CD4-positive, alpha-beta memory T cell (primary cell): ENCODE results near the gene INSYN1. TPM values are rescaled to one million over a fixed set of nuclear protein-coding genes. Genes with fewer than 3 reads are reported as not detected.

Source experiments
- CTCF ChIA-PET: fragments of 350-600 bp; sonication (Branson Sonifier 250); formaldehyde crosslinking; loops from one replicate; lab custom pipeline; 2021; ENCODE audit warnings: inconsistent platforms; ENCODE audit not compliant: partially characterized antibody; lab: Charles Lee
- POLR2A ChIA-PET: fragments of 350-600 bp; sonication (Branson Sonifier 250); formaldehyde crosslinking; loops from one replicate; lab custom pipeline; 2021; ENCODE audit not compliant: partially characterized antibody; lab: Charles Lee
- DNase-seq, 5 donors: peaks; one replicate each; pipeline versions ENCODE4 v3.0.0 to v3.0.0-alpha.2; 2020 to 2022; ENCODE audit warnings: mixed read lengths in 1 of 5
- H3K27ac ChIP-seq: one replicate; pipeline ENCODE4 v1.7.0; 2013; ENCODE audit warnings: low read depth, low read length
- H3K27me3 ChIP-seq: 2 replicates; pipeline ENCODE4 v1.7.0; 2013; ENCODE audit warnings: mild to moderate bottlenecking, low read length, moderate library complexity; ENCODE audit not compliant: insufficient read depth
- H3K36me3 ChIP-seq: 2 replicates; pipeline ENCODE4 v1.7.0; 2013; ENCODE audit warnings: mild to moderate bottlenecking, low read length, moderate library complexity; ENCODE audit not compliant: insufficient read depth
- H3K4me1 ChIP-seq: 2 replicates; pipeline ENCODE4 v1.7.0; 2013; ENCODE audit warnings: mild to moderate bottlenecking, low read length, moderate library complexity; ENCODE audit not compliant: insufficient read depth
- H3K4me3 ChIP-seq, 2 donors: one replicate each; pipeline ENCODE4 v1.7.0; 2013; ENCODE audit warnings: low read length in 2 of 2, mild to moderate bottlenecking in 1 of 2
- H3K9me3 ChIP-seq, 2 donors: one replicate each; pipeline ENCODE4 v1.7.0; 2013; ENCODE audit warnings: low read length in 2 of 2, control low read depth in 1 of 2; ENCODE audit not compliant: control insufficient read depth in 1 of 2
- H3K27ac Mint-ChIP-seq, 7 donors: one replicate each; pipeline ENCODE4 v1.8.0; 2020 to 2021; ENCODE audit warnings: mixed read lengths in 7 of 7, mild to moderate bottlenecking in 6 of 7, inconsistent platforms in 3 of 7, moderate library complexity in 3 of 7
- H3K27me3 Mint-ChIP-seq, 2 donors: one replicate each; pipeline ENCODE4 v1.8.0; 2020 to 2021; ENCODE audit warnings: mixed read lengths in 2 of 2
- H3K36me3 Mint-ChIP-seq, 2 donors: one replicate each; pipeline ENCODE4 v1.8.0; 2020 to 2021; ENCODE audit warnings: mixed read lengths in 2 of 2, inconsistent platforms in 1 of 2, mild to moderate bottlenecking in 1 of 2
- H3K4me1 Mint-ChIP-seq, 4 donors: one replicate each; pipeline ENCODE4 v1.8.0; 2020 to 2021; ENCODE audit warnings: mixed read lengths in 4 of 4, mild to moderate bottlenecking in 1 of 4
- H3K4me3 Mint-ChIP-seq, 8 donors: one replicate each; pipeline ENCODE4 v1.8.0; 2020 to 2021; ENCODE audit warnings: mixed read lengths in 8 of 8, mild to moderate bottlenecking in 7 of 8, moderate library complexity in 6 of 8, inconsistent platforms in 3 of 8
- H3K9me3 Mint-ChIP-seq, 8 donors: one replicate each; pipeline ENCODE4 v1.8.0; 2020 to 2021; ENCODE audit warnings: mixed read lengths in 8 of 8, mild to moderate bottlenecking in 5 of 8, inconsistent platforms in 3 of 8, moderate library complexity in 1 of 8
- intact Hi-C: fragments of 100-400 bp; cut with micrococcal nuclease; formaldehyde crosslinking; loops from one replicate; pipeline ENCODE4 v1.15.1; 2023
- polyA plus RNA-seq, 2 donors: library from polyadenylated mRNA; unstranded; fragments of 300-500 nt; fragmentation: Illumina TruSeq; gene quantifications; one replicate each; pipeline ENCODE4 v1.2.3, GENCODE V29; 2021
- total RNA-seq, 2 experiments: library from RNA; stranded (reverse); gene quantifications; one replicate each; pipeline ENCODE4 v1.2.3, GENCODE V29; 2021

The INSYN1 gene
- total and polyA plus RNA-seq, 4 experiments from 2014 or later: not detected

DNA sequence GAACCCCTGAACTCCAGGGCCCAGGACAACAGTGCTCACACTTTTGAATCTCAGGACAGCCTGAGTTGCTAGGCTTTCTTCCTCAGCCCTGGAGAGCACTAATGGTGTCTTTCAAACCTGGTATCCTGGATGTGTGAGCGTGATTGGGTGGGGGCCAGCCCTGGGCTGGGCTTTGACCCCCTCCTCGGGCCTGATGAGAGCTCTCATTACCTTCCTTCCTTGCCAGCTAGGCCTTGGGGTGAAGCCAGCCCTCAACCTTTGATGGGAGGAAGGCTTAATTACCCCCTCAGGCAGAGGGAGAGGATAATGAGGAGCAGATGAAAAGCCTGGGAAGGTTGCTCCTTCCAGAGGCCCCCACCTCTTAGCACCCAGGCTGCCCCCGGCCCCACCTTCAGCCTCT, 31.1 kb upstream of the INSYN1 start:
- Mint-ChIP-seq H3K4me3 (no peak overlapping the region), H3K9me3 (no peaks in the 10 kb centered on the region), H3K27ac (no peak overlapping the region), H3K4me1 (no peaks in the 10 kb centered on the region), H3K36me3 (no peaks in the 10 kb centered on the region), H3K27me3 (peaks cover 0 to 5% of the 10 kb centered on the region in 2 donors)
- intact Hi-C loops: no loop called here
- ChIA-PET POLR2A (no interaction called here), CTCF (no interaction called here)
- no peaks in the 10 kb centered on the region for H3K36me3 ChIP-seq
- no peaks in the 10 kb centered on the region for H3K27me3 ChIP-seq
- no peak overlapping the region for H3K27ac ChIP-seq
- no peaks in the 10 kb centered on the region for H3K4me1 ChIP-seq
- no peaks in the 10 kb centered on the region for H3K9me3 ChIP-seq
- no peak for DNase-seq
- H3K4me3 ChIP-seq: no peak overlapping the region

DNA sequence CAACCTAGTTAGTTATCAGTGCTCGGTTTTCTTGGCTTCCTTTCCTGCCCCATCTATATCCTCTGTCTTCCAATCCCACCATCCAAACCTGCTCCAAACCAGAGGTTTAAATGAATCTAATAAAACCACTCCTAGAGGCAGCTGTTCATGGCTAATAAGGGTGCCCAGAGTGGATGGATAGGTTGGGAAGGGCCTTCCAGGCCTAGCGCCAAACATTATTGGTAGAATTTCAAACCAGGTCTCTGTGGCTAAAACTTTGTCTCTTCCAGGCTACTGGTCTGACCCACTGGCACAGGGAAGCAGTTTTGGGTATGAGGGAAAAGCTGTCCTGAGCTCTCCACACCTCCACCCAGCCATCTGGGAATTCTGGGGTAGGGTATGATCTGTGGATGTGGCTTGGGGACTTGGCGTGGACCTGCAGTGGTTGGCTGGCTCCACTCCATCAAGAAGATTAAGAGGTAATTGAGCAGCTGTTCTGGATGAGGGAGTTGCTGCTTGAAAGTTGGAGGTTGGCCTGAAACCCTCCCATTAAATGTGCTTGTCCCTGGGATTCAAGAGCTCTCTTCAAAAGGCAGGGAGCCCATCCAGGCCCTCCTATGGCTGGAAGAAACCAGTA, 29.3 kb upstream of the INSYN1 start:
- no peaks in the 10 kb centered on the region for H3K27me3 ChIP-seq
- Mint-ChIP-seq H3K27ac (no peak overlapping the region), H3K9me3 (no peaks in the 10 kb centered on the region), H3K4me3 (no peak overlapping the region), H3K27me3 (peaks cover 0 to under 1% of the 10 kb centered on the region in 2 donors), H3K36me3 (no peaks in the 10 kb centered on the region), H3K4me1 (no peaks in the 10 kb centered on the region)
- H3K36me3 ChIP-seq: no peaks in the 10 kb centered on the region
- POLR2A ChIA-PET: no interaction called here
- H3K4me1 ChIP-seq: no peaks in the 10 kb centered on the region
- no peak overlapping the region for H3K4me3 ChIP-seq
- CTCF ChIA-PET: no interaction called here
- intact Hi-C loops: no loop called here
- H3K9me3 ChIP-seq: no peaks in the 10 kb centered on the region
- no peak overlapping the region for H3K27ac ChIP-seq
- no peak for DNase-seq

DNA sequence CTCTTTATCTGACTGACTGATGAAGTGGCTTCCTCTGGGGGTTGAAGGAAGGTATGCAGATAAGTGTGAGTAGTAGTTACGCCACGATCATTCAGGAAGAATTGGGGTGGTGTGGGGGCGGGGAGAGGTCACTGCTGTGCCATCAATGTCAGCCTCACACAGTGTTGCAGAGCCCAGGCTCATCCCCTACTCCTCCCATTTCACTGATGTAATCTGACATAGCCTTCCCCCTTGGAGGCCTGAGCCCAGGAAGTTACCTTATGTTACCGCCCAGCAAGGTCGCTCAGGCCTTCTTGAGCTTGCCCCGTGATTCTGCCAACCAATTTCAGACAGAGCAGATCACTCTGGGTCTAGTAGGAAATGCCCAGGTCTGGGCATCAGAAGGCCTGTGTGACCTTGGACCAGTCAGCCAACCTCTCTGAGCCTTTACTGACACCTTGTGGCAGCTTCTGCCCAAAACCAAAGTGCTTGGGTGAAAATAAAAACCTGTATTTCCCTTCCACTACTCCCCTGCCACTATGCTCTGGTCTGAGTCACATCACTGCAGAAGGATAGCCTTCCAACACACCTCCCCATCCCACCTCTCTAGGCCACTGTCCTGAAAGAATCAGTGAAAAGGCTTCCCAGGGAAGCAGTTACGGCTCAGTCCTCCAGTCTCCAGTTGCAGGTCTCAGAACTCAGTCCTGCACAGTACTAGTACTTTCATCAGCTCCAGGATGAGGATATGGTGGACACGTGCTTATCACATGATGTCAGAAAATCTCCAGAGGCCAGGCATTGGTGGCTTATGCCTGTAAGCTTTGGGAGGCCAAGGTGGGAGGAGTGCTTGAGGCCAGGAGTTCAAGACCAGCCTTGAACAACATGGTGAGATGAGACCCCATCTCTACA, 28.1 kb upstream of the INSYN1 start:
- intact Hi-C loops: no loop called here
- H3K27me3 ChIP-seq: no peaks in the 10 kb centered on the region
- no peak overlapping the region for H3K4me3 ChIP-seq
- ChIA-PET CTCF (no interaction called here), POLR2A (no interaction called here)
- H3K36me3 ChIP-seq: no peaks in the 10 kb centered on the region
- Mint-ChIP-seq H3K27ac (no peak overlapping the region), H3K9me3 (no peaks in the 10 kb centered on the region), H3K4me3 (no peak overlapping the region), H3K4me1 (no peaks in the 10 kb centered on the region), H3K27me3 (no peaks in the 10 kb centered on the region), H3K36me3 (no peaks in the 10 kb centered on the region)
- DNase-seq: no peak
- no peaks in the 10 kb centered on the region for H3K9me3 ChIP-seq
- no peaks in the 10 kb centered on the region for H3K4me1 ChIP-seq
- H3K27ac ChIP-seq: no peak overlapping the region

DNA sequence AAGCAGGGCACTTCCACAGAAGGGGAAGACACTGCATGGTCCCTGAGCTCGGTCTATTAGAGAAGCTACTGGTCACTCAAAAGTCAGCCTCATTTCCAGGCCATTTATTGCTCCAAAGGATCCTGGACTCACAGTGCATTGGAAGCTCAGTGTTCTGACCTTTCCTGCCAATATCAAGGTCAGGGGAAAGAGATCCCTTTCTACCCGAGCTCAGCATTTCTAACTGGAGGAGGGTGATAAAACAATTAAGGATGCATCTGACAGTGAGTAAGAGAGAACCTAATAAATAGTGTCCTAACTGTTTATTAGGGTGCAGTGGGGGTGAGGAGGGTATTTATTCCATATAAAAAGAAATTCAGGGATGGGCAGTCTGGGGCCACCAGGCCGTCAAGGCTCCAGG, 26.8 kb upstream of the INSYN1 start:
- intact Hi-C loops: no loop called here
- Histone ChIP-seq H3K27me3 (no peaks in the 10 kb centered on the region), H3K4me1 (no peaks in the 10 kb centered on the region), H3K4me3 (no peak overlapping the region), H3K9me3 (no peaks in the 10 kb centered on the region), H3K36me3 (no peaks in the 10 kb centered on the region), H3K27ac (no peak overlapping the region)
- Mint-ChIP-seq H3K4me1 (no peaks in the 10 kb centered on the region), H3K36me3 (no peaks in the 10 kb centered on the region), H3K4me3 (no peak overlapping the region), H3K27ac (no peak overlapping the region), H3K9me3 (no peaks in the 10 kb centered on the region), H3K27me3 (peaks cover 0 to 4% of the 10 kb centered on the region in 2 donors)
- CTCF ChIA-PET: no interaction called here
- DNase-seq: no peak
- POLR2A ChIA-PET: interaction anchor here (1.1 kb wide), 1 partner anchor 9 kb away, joined by 3 read pairs; no protein-coding TSS in a partner anchor

DNA sequence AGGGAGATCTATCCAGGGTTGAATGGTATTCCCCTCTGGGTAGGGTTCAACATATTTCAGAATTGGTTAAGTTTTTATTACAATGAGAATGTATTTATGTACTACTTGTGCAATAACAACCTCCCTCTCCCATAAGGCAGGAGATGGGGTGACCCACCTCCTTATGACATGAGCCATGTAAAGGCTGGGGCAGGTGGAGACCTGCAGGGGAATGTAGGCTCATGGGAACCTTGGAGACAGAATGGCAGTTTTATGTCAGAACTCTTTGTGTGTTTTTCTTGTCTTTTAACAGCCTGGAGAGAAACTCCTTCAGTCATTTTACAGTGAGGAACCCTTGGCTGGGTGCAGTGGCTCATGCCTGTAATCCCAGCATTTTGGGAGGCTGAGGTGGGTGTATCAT, 24.6 kb upstream of the INSYN1 start:
- Histone ChIP-seq H3K4me1 (no peaks in the 10 kb centered on the region), H3K4me3 (no peak overlapping the region), H3K36me3 (no peaks in the 10 kb centered on the region), H3K9me3 (no peaks in the 10 kb centered on the region), H3K27me3 (no peaks in the 10 kb centered on the region), H3K27ac (no peak overlapping the region)
- Mint-ChIP-seq H3K4me3 (no peak overlapping the region), H3K4me1 (no peaks in the 10 kb centered on the region), H3K9me3 (no peaks in the 10 kb centered on the region), H3K27me3 (peaks cover 5 to 13% of the 10 kb centered on the region in 2 donors), H3K27ac (no peak overlapping the region), H3K36me3 (no peaks in the 10 kb centered on the region)
- intact Hi-C loops: no loop called here
- no peak for DNase-seq
- ChIA-PET CTCF (no interaction called here), POLR2A (no interaction called here)

DNA sequence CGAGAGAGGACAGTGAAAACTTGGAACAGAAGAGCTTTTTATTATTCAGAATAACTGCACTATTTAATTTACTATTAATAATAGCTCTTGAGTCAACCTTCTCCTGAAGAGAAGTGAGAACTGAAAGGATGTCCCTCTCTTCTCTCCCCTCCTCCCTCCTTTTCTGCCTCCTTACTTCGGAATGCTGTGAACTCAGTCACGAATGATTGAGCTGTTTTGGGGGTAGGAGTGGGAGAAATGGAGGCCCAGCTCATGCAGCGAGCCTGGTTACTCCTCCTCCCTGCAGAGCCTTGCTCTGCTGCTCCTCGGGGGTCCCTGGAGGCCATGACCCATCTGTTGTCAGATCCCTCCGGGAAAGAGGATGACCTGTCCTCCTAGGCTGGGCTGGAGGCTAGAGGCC, 20.3 kb upstream of the INSYN1 start:
- Mint-ChIP-seq H3K27me3 (peaks cover 5 to 22% of the 10 kb centered on the region in 2 donors), H3K9me3 (no peaks in the 10 kb centered on the region), H3K4me3 (no peak overlapping the region), H3K4me1 (no peaks in the 10 kb centered on the region), H3K27ac (no peak overlapping the region), H3K36me3 (no peaks in the 10 kb centered on the region)
- no peak overlapping the region for H3K4me3 ChIP-seq
- CTCF ChIA-PET: no interaction called here
- DNase-seq: no peak
- H3K27me3 ChIP-seq: no peaks in the 10 kb centered on the region
- intact Hi-C loops: no loop called here
- no peaks in the 10 kb centered on the region for H3K4me1 ChIP-seq
- no peak overlapping the region for H3K27ac ChIP-seq
- POLR2A ChIA-PET: no interaction called here
- H3K36me3 ChIP-seq: no peaks in the 10 kb centered on the region
- H3K9me3 ChIP-seq: no peaks in the 10 kb centered on the region

DNA sequence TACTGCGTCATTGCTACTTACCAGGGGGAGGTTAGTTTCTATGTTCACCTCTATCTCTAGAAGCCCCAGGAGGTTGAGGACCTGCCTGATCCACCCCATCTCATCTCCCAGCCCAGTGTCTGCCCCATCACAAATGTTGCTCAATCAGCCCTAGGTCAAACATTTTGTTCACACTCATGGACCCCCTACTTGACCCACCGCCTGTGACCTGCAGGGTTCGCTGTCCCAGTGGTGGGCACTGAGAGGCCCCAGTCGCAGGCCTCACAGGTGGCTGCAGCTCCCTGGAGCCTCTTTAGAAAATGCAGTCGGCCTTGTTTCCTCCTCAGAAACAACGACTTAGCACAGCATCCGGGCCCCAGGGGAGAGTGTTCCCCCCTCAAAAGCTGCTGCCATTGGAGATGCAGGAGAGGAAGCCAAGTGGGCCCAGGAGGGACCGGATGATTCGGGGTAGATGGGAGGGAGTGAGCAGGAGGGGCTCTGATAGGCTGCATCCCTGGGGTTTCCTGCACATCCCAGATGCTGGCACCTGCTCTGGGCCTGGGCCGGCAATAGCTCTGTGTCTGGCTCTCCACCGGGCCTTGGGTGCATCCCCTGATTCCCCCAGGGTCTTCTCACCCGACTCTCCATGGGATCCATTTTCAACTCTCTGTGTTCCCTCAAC, 18.4 kb upstream of the INSYN1 start:
- intact Hi-C loops: no loop called here
- no peak overlapping the region for H3K4me3 ChIP-seq
- H3K27ac ChIP-seq: no peak overlapping the region
- H3K27me3 Mint-ChIP-seq: peaks cover 8 to 23% of the 10 kb centered on the region in 2 donors
- no peak overlapping the region for H3K27ac Mint-ChIP-seq
- H3K9me3 Mint-ChIP-seq: peaks cover 0 to 3% (median 0%) of the 10 kb centered on the region in 8 donors
- H3K4me1 ChIP-seq: no peaks in the 10 kb centered on the region
- POLR2A ChIA-PET: no interaction called here
- no peaks in the 10 kb centered on the region for H3K27me3 ChIP-seq
- H3K4me1 Mint-ChIP-seq: peaks cover 0 to 2% (median 0%) of the 10 kb centered on the region in 4 donors
- CTCF ChIA-PET: no interaction called here
- H3K9me3 ChIP-seq: no peaks in the 10 kb centered on the region
- H3K36me3 Mint-ChIP-seq: no peaks in the 10 kb centered on the region
- H3K36me3 ChIP-seq: no peaks in the 10 kb centered on the region
- H3K4me3 Mint-ChIP-seq: no peak overlapping the region
- DNase-seq: no peak
